T-cell (primary cell): ENCODE measurements around the gene TCFL5. TPM values are rescaled to one million over a fixed set of nuclear protein-coding genes. Genes with fewer than 3 reads are reported as not detected.

Experiments
- ATAC-seq, 4 experiments: fragments of 200-7000 bp in 3 of 4; fragments of 150-1000 bp in 1 of 4; cut with Tn5 transposase; replicated peaks in 1 of 4; 1 replicate in 3 of 4; 2 replicates in 1 of 4; pipeline ENCODE4 v1.10.0; 2021; ENCODE audit warnings: moderate library complexity in 3 of 4, mild to moderate bottlenecking in 2 of 4, moderate number of reproducible peaks in 1 of 4
- CTCF ChIA-PET, 2 donors: fragments of 300-600 bp; sonication (Branson Sonifier 250); formaldehyde crosslinking; loops; one replicate each; lab custom pipeline; 2022; ENCODE audit warnings: antibody characterized with exemption in 2 of 2; lab: Charles Lee
- POLR2A ChIA-PET, 2 donors: fragments of 300-600 bp; sonication (Branson Sonifier 250); formaldehyde crosslinking; loops; one replicate each; lab custom pipeline; 2022; ENCODE audit warnings: antibody characterized with exemption in 2 of 2; lab: Charles Lee
- DNase-seq, 35 experiments: peaks; one replicate each; pipeline versions ENCODE4 v3.0.0 to v3.0.0-alpha.2; 2013 to 2023
- H3K27ac ChIP-seq: one replicate; pipeline ENCODE4 v1.5.1; 2013; ENCODE audit warnings: low read length
- H3K27me3 ChIP-seq, 2 experiments: replicated peaks in 1 of 2; 1 replicate in 1 of 2; 2 replicates in 1 of 2; pipeline versions ENCODE4 v1.6.1 to v1.7.0; 2013; ENCODE audit warnings: low read length in 1 of 2, mixed read lengths in 1 of 2; ENCODE audit not compliant: control insufficient read depth in 2 of 2, insufficient read depth in 2 of 2; ENCODE audit errors: extremely low read depth in 1 of 2
- H3K36me3 ChIP-seq, 2 donors: 1 replicate in 1 of 2; 2 replicates in 1 of 2; pipeline versions ENCODE4 v1.6.1 to v1.7.0; 2013; ENCODE audit warnings: low read length in 1 of 2; ENCODE audit not compliant: control insufficient read depth in 2 of 2, insufficient read depth in 1 of 2; ENCODE audit errors: extremely low read depth in 1 of 2
- H3K4me1 ChIP-seq, 2 experiments: 1 replicate in 1 of 2; 2 replicates in 1 of 2; pipeline versions ENCODE4 v1.6.1 to v1.7.0; 2013; ENCODE audit warnings: low read length in 2 of 2, mixed read lengths in 1 of 2; ENCODE audit not compliant: insufficient read depth in 2 of 2, control insufficient read depth in 1 of 2; ENCODE audit errors: extremely low read depth in 1 of 2
- H3K4me3 ChIP-seq, 2 donors: 1 replicate in 1 of 2; 2 replicates in 1 of 2; pipeline versions ENCODE4 v1.5.1 to v1.7.0; 2013; ENCODE audit warnings: mild to moderate bottlenecking in 2 of 2, low read length in 1 of 2, moderate library complexity in 1 of 2; ENCODE audit not compliant: control insufficient read depth in 1 of 2; ENCODE audit errors: extremely low read depth in 1 of 2
- H3K9me3 ChIP-seq: 2 replicates; pipeline ENCODE4 v1.7.0; 2013
- H3K27ac Mint-ChIP-seq, 2 donors: one replicate each; pipeline ENCODE4 v1.8.0; 2020 to 2021; ENCODE audit warnings: mild to moderate bottlenecking in 2 of 2, mixed read lengths in 2 of 2
- H3K27me3 Mint-ChIP-seq, 2 donors: one replicate each; pipeline ENCODE4 v1.8.0; 2021 to 2022; ENCODE audit warnings: mixed read lengths in 2 of 2
- H3K36me3 Mint-ChIP-seq: one replicate; pipeline ENCODE4 v1.8.0; 2021; ENCODE audit warnings: mixed read lengths
- H3K4me1 Mint-ChIP-seq, 3 donors: one replicate each; pipeline ENCODE4 v1.8.0; 2020 to 2022; ENCODE audit warnings: mixed read lengths in 3 of 3, mild to moderate bottlenecking in 1 of 3
- H3K4me3 Mint-ChIP-seq, 3 donors: one replicate each; pipeline ENCODE4 v1.8.0; 2020 to 2022; ENCODE audit warnings: mild to moderate bottlenecking in 3 of 3, mixed read lengths in 3 of 3, moderate library complexity in 3 of 3
- H3K9me3 Mint-ChIP-seq, 3 donors: one replicate each; pipeline ENCODE4 v1.8.0; 2020 to 2022; ENCODE audit warnings: mixed read lengths in 3 of 3
- WGBS: methylation state at CpG from one replicate; pipeline ENCODE4 v1.1.5; 2013; ENCODE audit warnings: missing lambda C conversion rate; ENCODE audit not compliant: insufficient coverage; 5-methylcytosine and 5-hydroxymethylcytosine counted together
- total RNA-seq, 35 experiments: library from RNA in 6 of 35; stranded (reverse) in 6 of 35; fragments of 120-200 nt in 1 of 35; gene quantifications; one replicate each; pipeline versions ENCODE4 v1.2.1 to v1.2.4 and lab custom pipeline; 2013 to 2026

Gene TCFL5
- total RNA-seq, 5 donors from 2014 or later (not counting 1 experiment from before 2014, with no cell fraction given): 5.0 to 12.7 (median 8.5) TPM

DNA sequence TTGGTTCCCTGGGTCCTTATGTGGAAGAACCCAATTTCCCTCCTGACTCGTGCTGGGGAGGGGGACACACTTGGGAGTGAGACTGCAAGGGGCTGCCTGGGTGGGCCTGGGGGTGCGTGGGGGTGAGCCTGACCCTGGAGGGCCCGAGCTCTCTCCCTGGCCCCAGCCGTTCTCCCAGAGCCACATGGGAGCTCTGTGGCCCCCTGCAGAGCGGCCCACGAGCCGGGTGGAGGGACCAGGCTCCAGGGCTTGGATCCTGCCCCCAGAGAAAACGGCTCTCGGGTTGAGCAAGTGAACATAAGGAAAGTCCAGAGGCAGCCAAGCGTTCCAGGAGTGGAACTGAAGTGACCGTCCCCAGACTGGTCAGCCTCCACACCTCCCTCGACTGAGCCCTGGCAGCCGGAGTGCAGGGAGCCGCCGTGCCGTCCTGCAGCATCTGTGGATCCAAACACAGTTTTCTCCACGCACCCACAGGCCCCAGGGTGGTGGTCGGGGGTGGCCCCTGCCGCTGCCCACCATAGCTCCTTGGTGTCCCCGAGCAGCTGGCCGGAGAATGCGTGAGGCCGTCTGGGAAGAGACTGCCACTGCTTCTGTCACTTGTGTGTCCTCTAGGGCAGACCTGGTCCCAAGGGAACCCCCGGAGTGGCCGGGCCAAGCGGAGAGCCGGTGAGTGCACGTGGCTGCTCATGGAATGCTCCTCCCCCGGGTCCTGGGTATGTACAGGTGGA lies 34.1 kb downstream of the TCFL5 start:
- H3K4me3 Mint-ChIP-seq: no peak overlapping the region
- DNase-seq (no peak), ATAC-seq (no peak)
- POLR2A ChIA-PET: no interaction called here
- no peaks in the 10 kb centered on the region for H3K36me3 Mint-ChIP-seq
- 84% methylated on average over 26 of the region's 29 CpGs for WGBS
- no peaks in the 10 kb centered on the region for H3K27me3 Mint-ChIP-seq
- Histone ChIP-seq H3K4me3 (no peak overlapping the region), H3K36me3 (no peaks in the 10 kb centered on the region), H3K27me3 (peaks cover 0 to 21% of the 10 kb centered on the region in 2 experiments), H3K27ac (no peak overlapping the region), H3K4me1 (peaks cover 6 to 28% of the 10 kb centered on the region in 2 experiments), H3K9me3 (no peaks in the 10 kb centered on the region)
- CTCF ChIA-PET: no interaction called here
- no peaks in the 10 kb centered on the region for H3K9me3 Mint-ChIP-seq
- no peak overlapping the region for H3K27ac Mint-ChIP-seq
- H3K4me1 Mint-ChIP-seq: peaks cover 0 to 23% (median 2%) of the 10 kb centered on the region in 3 donors

DNA sequence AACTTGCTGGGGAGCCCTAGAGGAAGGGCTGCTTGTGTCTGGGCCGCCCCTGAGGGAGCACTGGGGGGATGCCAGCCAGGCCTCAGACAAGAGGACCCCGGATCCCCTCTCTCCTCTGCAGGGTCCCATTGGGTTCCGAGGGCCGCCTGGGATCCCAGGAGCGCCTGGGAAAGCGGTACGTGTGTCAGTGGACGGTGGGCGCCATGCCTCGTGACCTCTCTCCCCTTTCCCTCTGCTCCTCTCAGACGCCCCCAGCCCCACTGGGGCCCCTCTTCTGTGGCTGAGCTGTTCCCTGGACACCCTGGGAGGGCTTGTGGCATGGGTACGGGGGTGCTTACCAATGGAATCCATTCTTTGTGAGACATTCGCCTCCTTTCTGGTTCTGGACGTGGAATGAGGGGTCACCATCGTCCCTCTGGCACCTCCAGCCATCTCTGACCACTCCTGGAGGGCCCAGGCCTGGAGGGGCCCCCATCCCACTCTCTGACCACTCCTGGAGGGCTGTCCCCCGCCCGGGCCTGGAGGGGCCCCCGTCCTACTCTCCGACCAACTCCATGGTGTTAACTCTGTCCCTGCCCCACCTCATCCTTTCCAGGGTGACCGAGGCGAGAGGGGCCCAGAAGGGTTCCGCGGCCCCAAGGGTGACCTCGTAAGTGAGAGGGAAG lies 34.8 kb downstream of the TCFL5 start:
- Histone ChIP-seq H3K4me3 (no peak overlapping the region), H3K9me3 (no peaks in the 10 kb centered on the region), H3K27ac (no peak overlapping the region), H3K27me3 (peaks cover 0 to 23% of the 10 kb centered on the region in 2 experiments), H3K4me1 (peaks cover 6 to 21% of the 10 kb centered on the region in 2 experiments), H3K36me3 (no peaks in the 10 kb centered on the region)
- ChIA-PET CTCF (no interaction called here), POLR2A (no interaction called here)
- no peak for ATAC-seq
- no peaks in the 10 kb centered on the region for H3K36me3 Mint-ChIP-seq
- WGBS: 82% methylated on average over 12 of the region's 24 CpGs
- no peak overlapping the region for H3K27ac Mint-ChIP-seq
- H3K27me3 Mint-ChIP-seq: no peaks in the 10 kb centered on the region
- no peak for DNase-seq
- H3K4me1 Mint-ChIP-seq: peaks cover 0 to 17% (median 2%) of the 10 kb centered on the region in 3 donors
- no peaks in the 10 kb centered on the region for H3K9me3 Mint-ChIP-seq
- H3K4me3 Mint-ChIP-seq: no peak overlapping the region

DNA sequence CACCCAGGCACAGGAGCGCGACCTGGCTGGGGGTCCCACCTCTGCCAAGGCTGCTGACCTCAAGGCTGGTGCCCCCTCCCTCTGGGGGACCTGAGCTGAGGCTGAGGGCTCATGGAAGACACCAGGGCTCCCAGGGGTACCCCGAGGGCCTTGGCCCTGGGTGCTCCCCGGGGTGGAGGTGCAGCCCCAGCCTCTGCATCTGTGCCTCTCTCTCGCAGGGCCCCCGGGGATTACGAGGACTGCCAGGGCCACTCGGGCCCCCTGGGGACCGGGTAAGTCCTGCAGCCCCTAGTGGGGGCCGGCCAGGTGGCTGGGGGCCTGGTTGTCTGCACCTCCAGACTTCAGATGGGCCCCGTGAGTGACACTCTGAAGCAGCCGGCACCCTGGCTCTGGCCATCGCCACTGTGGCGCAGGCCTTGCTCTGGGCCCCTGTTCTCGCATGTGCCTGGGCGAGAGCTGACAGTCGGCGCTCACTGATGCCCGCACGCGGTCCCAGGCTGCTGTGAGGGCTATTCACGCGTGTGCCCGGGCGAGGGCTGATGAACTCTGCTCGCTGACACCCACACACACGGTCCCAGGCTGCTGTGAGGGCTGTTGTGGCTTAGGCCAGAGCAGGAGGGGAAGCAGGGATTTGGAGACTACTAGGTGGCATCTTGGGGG lies 35.5 kb downstream of the TCFL5 start:
- ATAC-seq (no peak), DNase-seq (no peak)
- CTCF ChIA-PET: no interaction called here
- no peak overlapping the region for H3K27ac Mint-ChIP-seq
- peaks cover 0 to 26% of the 10 kb centered on the region in 2 experiments for H3K27me3 ChIP-seq
- no peak overlapping the region for H3K4me3 Mint-ChIP-seq
- WGBS: 84% methylated on average over 27 of the region's 27 CpGs
- no peaks in the 10 kb centered on the region for H3K36me3 Mint-ChIP-seq
- H3K4me3 ChIP-seq: no peak overlapping the region
- H3K9me3 ChIP-seq: no peaks in the 10 kb centered on the region
- H3K27me3 Mint-ChIP-seq: no peaks in the 10 kb centered on the region
- H3K27ac ChIP-seq: no peak overlapping the region
- H3K9me3 Mint-ChIP-seq: no peaks in the 10 kb centered on the region
- POLR2A ChIA-PET: no interaction called here
- H3K4me1 ChIP-seq: peaks cover 6 to 20% of the 10 kb centered on the region in 2 experiments
- peaks cover 0 to 14% (median 2%) of the 10 kb centered on the region in 3 donors for H3K4me1 Mint-ChIP-seq
- no peaks in the 10 kb centered on the region for H3K36me3 ChIP-seq

GRCh38 chr20:62825333-62825985 lies 36.2 kb downstream of the TCFL5 start:
- peaks cover 0 to 30% of the 10 kb centered on the region in 2 experiments for H3K27me3 ChIP-seq
- peaks cover 0 to 14% (median 2%) of the 10 kb centered on the region in 3 donors for H3K4me1 Mint-ChIP-seq
- H3K4me3 Mint-ChIP-seq: no peak overlapping the region
- no peak overlapping the region for H3K27ac ChIP-seq
- H3K27ac Mint-ChIP-seq: no peak overlapping the region
- peaks cover 6 to 20% of the 10 kb centered on the region in 2 experiments for H3K4me1 ChIP-seq
- H3K27me3 Mint-ChIP-seq: no peaks in the 10 kb centered on the region
- no peaks in the 10 kb centered on the region for H3K36me3 ChIP-seq
- no peaks in the 10 kb centered on the region for H3K9me3 Mint-ChIP-seq
- ChIA-PET POLR2A (no interaction called here), CTCF (no interaction called here)
- no peaks in the 10 kb centered on the region for H3K36me3 Mint-ChIP-seq
- H3K4me3 ChIP-seq: no peak overlapping the region
- ATAC-seq: peak in 1 of 4 experiments; percentile 14
- 94% methylated on average over 15 of the region's 22 CpGs for WGBS
- DNase-seq: no peak
- no peaks in the 10 kb centered on the region for H3K9me3 ChIP-seq

GRCh38 chr20:62824476-62825332 lies 36.9 kb downstream of the TCFL5 start:
- 51% methylated on average over 22 of the region's 36 CpGs for whole genome bisulfite sequencing

More at GRCh38 chr20:62824476-62825332, 36.9 kb downstream of the TCFL5 start:
- Histone ChIP-seq H3K4me3 (peak overlapping the region; percentile 15 to 36), H3K36me3 (no peaks in the 10 kb centered on the region), H3K4me1 (peaks cover 6 to 20% of the 10 kb centered on the region in 2 experiments), H3K27ac (no peak overlapping the region), H3K9me3 (no peaks in the 10 kb centered on the region), H3K27me3 (peaks cover 0 to 37% of the 10 kb centered on the region in 2 experiments)
- Mint-ChIP-seq H3K9me3 (no peaks in the 10 kb centered on the region), H3K36me3 (no peaks in the 10 kb centered on the region), H3K4me1 (peaks cover 0 to 14% (median 2%) of the 10 kb centered on the region in 3 donors), H3K27ac (no peak overlapping the region), H3K27me3 (peaks cover 0 to 6% of the 10 kb centered on the region in 2 donors), H3K4me3 (peak overlapping the region in 2 of 3 donors; percentile 21 to 22)
- CTCF ChIA-PET: no interaction called here
- POLR2A ChIA-PET: no interaction called here
- ATAC-seq: peak; percentile 47 to 79 (median 78)
- DNase-seq: peak in 28 of 35 experiments; percentile 25 to 74 (median 46)
